Activated CD8-positive, alpha-beta memory T cell treated with anti-CD3 and anti-CD28 coated beads for 1 hour (primary cell): ENCODE data around the gene ARHGAP19.
"Not testable (repeated sequence)": the region's sequence is repeated elsewhere in the genome, so short reads cannot be mapped to it uniquely, and the experiment has no call there.

ENCODE experiments used
- DNase-seq, 2 donors: peaks; one replicate each; pipeline ENCODE4 v3.0.0-alpha.2; 2020; ENCODE audit warnings: low read depth in 1 of 2; ENCODE audit errors: extremely low read depth in 1 of 2

ARHGAP19 gene

GRCh38 chr10:97321804-97322190 lies 29.4 kb upstream of the ARHGAP19 start:
- no peak for DNase-seq

DNA sequence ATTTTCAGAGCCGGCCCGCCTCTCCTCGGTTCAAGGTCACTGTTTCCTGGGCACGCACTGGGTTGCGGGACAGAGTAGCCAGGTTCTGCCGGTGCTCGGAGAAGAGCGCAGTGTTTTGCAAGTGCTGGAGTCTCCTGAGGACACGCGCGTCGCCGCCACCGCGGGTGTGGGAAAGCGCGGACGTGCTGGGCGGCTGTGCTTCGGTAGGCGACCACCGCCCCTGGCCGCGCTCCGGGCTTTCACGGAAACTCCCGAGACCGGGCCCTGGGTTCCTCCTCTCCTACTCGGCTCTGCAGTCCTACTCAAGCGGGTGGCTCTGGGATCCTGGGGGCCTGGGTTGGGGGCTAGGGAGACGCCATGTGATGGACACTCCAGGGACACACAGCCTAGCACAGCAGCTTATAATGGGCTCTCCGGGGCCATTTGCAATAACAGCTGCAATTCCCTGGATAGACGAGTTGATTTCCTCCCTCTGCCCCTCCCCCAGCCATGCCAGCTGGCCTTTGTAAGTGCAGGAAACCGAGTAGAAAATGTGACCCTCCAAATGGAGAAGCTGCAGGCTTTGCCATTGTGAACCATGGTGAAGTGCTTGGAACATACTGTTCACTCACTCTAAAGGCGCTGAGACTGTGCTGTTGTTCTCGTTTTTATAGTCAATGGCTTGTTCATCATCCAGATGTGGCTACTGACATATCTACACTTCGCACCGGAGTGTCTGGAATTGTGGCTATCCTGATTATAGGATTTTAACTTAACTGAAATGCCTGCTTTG lies 28.8 kb upstream of the ARHGAP19 start:
- DNase-seq = no peak

DNA sequence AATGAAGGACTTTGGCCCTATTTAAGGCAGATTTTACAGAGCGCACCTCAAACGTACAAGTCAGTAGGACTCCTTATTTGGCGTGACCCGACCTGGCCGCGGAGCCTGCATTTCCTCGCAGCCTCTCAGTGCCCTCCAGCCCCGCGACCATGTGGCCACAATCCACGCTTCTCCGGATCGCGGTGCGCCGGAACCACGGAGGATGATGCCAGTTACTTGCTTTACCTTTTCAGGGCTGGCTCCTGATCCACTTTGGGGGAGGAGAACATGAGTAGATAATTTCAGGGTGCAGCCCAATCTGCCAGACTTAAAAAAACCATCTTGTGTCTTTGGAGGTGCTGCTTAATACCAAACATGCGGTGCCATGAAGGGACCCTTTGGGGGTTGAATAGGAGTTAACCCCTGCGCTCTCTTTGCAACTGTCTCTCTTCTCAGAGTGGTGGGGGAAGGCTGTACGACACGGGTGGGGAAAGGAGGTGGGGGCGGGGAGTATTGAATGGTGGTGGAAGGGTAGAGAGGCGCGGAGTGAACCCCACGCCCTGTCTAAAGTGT lies 28.1 kb upstream of the ARHGAP19 start:
- no peak for DNase-seq

- DNase-seq = peak in 1 of 2 donors; percentile 55
Observed at GRCh38 chr10:97319671-97320479, 27.4 kb upstream of the ARHGAP19 start.

- DNase-seq = peak; percentile 64 to 85
Observed at GRCh38 chr10:97318772-97319651, 26.6 kb upstream of the ARHGAP19 start, which contains the start of gene FRAT1. Gene FRAT1 (plus strand): TSS chr10:97319271. CDS start chr10:97319454, 183 bp downstream.

DNA sequence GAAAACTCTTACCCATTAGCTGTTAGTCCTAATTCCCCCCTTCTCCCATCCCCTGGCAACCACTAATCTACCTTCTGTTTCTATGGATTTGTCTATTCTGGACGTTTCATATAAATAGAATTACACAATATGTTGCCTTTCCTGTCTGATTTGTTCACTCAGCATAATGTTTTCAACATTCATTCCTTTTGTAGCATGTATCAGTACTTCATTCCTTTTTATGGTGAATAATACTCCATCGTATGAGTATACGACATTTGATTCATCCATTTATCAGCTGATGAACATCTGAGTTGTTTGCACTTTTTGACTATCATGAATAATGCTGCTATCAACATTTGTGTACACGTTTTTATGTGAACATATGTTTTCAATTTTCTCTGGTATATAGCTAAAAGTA lies 22.2 kb upstream of the ARHGAP19 start:
- DNase-seq = no peak

DNA sequence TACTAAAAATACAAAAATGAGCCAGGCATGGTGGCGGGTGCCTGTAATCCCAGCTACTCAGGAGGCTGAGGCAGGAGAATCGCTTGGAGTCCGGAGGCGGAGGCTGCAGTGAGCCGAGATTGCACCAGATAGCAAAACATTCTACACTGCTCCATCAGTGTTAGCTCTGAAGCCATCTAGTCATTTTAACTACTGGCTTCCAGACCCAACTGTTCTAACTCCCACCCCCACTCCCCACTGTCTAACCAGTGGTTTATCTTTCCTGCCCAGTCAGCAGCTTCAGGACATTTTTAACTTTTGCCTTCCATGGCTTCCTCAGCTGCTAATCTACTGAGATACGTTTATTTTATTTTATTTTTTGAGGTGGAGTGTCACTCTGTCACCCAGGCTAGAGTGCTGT lies 20.5 kb upstream of the ARHGAP19 start:
- DNase-seq = no peak

- DNase-seq = no peak
Observed at GRCh38 chr10:97311111-97311626, 18.7 kb upstream of the ARHGAP19 start.

- no peak for DNase-seq
Observed at GRCh38 chr10:97307866-97308780, 15.7 kb upstream of the ARHGAP19 start.

DNA sequence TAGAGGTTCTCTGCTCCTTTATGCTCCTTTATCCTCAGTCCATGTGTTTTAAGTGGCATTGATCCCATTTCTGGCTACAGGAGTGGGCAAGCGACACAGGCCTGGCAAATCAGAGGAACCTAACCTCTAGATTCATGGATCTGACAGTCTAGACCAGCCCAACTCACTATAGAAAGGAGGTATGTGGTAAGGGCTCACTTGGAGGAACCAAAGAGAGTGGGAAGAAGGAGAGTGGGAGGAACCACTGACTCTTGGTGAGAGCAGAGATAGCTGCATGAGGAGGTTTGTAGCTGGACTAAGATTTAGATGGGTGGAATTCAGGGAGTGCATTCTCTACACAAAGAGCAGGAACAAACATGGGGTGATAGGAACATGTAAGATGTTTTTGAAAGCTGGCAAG lies 15.0 kb upstream of the ARHGAP19 start:
- DNase-seq = no peak

DNA sequence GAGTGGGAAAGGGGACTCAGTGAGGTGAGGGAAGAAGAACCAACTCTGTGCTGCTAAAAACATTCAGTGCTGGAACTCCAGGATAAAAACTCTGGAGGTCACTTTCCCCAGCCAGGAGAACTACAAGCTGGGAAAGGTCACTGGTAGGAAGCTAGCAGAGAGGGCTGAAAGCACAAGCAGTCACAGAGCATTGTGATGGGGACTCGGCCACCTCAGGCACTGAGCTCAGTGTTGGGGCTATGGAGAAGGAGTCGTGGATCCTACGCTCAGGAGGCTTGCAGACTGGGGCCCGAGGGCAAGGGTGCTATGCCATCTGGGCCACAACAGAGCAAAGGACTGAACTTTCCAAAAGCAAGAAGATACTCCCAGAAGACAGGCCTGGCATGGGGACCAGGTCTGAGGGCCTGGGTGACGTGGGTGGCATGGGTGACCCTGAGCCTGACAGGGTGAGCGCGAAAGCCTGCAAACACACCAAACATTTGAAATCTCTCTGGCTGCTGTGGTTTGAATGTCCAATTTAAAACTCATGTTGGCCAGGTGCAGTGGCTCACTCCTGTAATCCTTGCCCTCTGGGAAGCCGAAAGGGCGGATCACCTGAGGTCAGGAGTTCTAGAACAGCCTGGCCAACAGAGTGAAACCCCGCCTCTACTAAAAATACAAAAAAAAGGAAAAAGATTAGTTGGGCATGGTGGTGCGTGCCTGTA lies 9.8 kb upstream of the ARHGAP19 start:
- no peak for DNase-seq

DNA sequence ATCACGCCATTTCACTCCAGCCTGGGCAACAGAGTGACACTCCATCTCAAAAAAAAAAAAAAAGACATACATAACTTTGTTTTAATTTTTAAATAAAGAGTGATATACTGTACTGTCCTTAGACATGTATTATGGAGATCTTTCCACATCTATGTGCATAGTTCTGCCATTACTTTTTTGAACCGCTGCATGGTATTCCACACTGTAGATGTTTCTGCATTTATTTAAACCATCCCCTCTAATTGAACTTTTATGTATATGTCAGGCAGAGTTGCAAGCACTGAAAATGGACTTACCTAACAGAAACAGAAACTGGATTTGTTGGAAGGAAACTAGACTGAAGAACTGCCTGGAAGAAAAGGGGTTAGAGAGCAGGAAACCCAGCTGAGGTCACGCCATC lies 8.5 kb upstream of the ARHGAP19 start:
- no peak for DNase-seq

GRCh38 chr10:97298223-97298571 lies 5.8 kb upstream of the ARHGAP19 start:
- DNase-seq = no peak

- DNase-seq = no peak
Observed at GRCh38 chr10:97297556-97298222, 5.3 kb upstream of the ARHGAP19 start.

- no peak for DNase-seq
Observed at GRCh38 chr10:97292862-97293198, 393 bp upstream of the ARHGAP19 start.

GRCh38 chr10:97291357-97292096 lies 910 bp downstream of the ARHGAP19 start:
- DNase-seq = no peak

DNA sequence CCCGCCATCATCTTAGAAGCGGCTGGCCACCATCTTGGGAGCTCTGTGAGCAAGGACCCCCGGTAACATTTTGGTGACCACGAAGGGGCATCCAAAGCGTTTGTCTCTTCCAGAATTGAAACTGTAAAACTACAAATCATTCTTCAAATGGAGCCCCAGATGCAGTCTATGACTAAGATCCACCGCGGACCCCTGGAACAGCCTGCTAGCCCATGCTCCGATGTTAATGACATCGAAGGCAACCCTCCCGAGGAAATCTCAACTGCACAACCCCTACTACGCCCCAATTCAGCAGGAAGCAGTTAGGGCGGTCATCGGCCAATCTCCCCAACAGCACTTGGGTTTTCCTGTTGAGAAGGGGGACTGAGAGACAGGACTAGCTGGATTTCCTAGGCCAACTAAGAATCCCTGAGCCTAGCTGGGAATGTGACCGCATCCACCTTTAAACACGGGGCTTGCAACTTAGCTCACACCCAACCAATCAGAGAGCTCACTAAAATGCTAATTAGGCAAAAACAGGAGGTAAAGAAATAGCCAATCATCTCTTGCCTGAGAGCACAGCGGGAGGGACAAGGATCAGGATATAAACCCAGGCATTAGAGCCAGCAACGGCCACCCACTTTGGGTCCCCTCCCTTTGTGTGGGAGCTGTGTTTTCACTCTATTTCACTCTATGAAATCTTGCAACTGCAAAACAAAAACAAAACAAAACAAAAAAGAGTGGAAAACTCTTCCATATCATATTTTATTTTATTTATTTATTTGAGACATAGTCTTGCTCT lies 1.7 kb downstream of the ARHGAP19 start:
- not testable (repeated sequence) for DNase-seq
